Measurements from ENCODE around the gene HOXA1.

HOXA1 gene

DNA sequence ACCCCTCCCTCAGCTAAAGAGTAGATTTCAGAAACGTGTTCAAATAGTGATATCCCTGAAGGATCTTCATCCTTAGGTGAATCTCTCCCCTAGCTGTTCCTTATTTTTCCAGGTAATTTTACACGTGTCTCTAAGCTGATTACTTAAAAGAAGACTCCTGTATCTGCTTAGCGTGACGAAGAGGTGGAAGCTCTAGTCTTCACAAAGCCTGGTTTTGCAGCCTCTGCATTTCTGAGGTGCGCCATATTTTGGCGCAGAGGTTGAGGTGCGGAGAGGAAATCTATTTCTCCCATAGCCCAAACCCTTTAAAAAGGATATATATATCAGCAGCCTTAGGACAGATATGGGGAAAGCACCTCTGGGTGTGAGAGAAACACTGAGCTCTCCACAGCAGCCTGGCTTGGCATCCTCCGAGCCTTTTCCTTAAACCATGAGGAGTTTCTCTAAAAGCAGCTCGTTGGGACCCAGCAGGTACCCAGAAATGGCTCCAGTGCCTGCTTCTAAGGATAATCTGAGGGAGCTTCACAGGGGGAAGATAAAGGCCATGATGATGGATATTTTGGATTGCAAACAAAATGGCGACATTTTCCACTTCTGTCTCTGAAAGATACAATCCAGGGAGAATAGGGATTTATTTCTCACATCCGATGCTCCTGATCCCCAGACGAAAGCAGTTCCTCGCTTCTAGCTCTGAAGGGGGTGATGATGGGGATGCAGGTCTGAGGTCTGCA lies 9.7 kb upstream of the HOXA1 start:
- no peak for DNase-seq (ENCODE audit: low spot score)

DNA sequence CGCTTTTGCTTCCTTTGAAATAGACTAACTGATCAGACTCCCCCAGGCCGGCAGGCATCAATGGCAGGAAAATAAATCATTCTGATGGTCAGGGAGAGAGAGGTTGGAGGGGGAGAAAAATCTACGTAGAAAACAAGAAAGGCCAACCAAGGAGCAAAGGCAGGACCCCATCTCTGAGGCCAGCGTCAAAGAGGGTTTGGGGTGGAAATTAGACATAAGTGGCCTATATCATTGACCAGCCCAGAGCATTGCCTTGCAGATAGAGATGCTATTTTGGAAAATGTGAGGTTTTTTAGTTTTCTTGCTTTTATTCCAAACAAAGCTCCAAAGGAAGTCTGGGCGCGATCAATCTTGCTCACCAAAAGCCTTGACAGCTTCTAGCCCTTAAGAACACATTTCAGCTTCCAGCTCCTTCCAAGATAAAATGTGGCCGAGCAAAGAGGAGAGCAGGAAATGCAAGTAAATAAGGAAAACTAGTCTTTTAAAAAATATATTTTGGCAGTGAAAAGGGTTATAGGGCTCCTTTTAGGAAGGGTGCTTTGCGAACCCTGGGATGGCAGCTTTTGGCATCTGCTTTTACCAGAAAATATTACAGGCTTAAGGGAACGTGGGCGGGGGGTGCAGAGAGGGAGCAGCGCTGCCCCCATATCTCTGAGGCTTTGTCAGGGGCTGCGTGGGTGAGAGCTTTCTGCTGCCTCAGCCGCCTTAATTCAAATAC lies 8.7 kb upstream of the HOXA1 start:
- no peak for DNase-seq (ENCODE audit: low spot score)

DNA sequence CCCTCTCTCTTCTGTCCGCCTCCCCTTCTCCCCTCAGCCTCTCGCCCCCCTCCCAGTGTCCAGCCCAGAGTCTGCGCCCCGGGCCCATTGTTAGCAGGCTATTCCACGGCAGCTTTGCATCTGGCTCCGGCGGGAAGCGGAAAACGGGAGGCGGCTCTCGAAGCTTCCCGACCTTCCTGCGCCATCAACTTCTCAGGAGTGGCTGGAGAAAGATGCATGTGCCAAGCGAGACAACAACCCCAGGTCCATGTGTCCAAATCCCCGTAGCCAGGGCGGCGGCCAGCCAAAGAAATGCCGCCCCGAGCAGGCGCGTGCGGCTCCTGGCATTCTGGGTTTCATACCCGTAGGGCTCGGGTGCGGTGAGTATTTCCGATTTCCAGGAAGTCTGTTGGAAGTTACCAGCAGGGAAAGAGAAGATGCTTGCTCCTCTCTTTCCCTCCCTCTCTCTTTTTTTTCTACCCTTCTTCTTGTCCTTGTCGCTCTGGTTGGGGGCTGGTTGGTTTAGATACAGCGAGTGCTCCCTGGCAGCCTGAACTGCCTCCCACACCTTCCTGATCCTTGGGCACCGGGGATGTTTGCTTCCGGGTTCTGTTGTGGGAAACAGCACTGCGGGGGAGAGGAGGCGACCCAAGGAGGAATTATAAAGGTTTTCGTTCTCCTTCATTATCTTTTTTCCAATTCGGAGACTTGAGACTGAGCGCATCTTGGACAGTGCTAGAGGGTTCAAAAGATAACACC lies 7.9 kb upstream of the HOXA1 start:
- DNase-seq (ENCODE audit: low spot score): no peak

DNA sequence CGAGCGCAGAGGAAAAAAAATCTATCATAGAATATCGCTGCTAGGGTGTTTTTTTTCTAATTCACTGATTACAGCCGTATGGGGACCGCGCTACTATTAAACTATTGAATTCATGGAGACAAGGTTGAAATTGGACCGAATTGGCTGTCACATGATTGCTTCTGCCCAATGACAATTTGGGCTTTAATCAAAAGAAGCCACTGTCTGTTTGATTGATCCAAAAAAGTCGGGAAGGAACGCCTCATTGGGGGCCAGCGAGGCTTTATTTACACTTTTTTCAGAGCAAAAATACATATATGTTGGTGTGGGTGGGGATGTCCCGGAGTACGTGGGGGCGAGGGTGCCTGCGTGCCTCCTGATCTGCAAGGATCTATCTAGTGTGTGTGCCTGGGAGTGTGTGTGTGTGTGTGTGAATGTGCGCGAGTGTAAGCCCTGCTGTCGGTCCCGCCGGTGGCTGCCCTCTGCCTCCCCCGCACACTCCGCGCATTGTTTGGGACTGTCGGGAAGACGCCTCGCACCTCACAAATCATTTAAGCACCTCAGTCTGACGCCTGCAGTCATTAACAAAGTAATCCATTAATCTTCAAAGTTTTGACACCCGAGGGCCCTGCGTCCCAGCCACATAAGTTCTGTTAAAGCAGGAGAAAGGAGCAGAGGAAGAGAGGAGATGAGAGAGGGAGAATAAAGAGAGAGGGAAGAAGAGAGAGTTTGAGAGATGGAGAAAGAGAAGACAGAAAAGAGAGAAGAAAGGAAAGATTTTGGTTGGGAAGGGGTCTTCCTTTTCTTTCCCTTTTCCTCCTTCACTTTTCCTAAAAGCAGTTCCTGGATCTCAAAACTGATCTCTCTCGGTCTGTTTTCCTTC lies 7.0 kb upstream of the HOXA1 start, which contains the start of gene HOXA2:
TSS of gene HOXA2 (minus strand) at position 103 of the 862 bp plus-strand sequence. CDS start 183 bp downstream, outside the sequence.
- DNase-seq (ENCODE audit: low spot score): no peak

DNA sequence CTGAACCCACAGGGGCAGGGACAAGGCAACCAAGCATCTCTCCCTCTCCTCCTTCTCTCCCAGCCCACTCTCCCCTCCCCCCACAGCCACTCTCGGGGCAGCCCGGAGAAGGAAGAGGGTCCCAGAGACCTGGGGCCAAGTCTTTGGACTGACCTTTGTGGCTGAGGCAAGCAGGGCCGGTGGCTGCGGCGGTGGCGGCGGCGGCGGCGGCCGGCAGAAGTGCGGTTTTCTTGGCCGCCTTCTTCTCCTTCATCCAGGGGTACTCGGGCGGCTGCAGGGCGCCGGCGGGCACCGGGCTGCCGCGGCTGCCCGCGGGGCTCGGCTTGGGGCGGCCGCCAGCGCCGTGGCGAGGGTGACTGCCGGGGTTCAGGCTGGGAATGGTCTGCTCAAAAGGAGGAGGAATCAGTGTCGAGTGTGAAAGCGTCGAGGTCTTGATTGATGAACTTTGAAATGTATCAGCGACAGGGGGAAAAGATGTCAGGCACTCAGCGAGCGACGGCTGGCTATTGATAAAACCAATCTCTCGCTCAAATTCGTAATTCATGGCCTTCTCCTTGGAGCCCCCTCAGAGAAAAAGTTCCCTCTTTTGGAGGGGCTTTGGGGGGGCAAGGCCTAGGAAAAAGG lies 6.3 kb upstream of the HOXA1 start:
- no peak for DNase-seq (ENCODE audit: low spot score)

DNA sequence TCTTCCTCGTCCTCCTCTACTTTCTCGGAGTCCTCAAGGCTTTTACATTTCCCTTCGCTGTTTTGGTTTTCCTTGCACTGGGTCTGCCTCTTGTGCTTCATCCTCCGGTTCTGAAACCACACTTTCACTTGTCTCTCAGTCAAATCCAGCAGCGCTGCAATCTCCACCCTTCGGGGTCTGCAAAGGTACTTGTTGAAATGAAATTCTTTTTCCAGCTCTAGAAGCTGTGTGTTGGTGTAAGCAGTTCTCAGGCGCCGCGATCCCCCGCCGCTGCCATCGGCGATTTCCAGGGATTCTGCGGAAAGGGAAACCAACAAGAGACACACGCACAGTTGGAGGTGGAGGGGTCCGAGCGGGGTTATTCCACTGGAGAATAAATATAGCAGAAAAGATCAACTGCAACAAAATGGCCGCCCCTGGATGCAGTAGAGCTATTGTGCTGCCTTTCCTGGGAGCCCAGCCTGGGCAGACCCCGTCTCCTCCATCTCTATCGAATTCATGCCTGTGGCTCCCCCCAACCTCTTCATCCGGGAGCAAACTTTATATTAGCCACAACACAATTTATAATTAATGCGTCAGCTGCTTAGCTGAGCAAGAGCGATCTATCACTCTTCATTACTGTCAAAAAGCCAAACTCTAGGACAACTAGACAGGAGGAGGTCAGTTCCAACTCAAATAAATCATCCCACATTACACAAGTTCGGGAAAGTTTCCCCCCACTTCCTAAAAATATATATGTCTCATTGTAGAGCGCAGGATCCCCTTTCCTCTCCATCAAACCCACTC lies 5.6 kb upstream of the HOXA1 start:
- DNase-seq (ENCODE audit: low spot score): no peak

DNA sequence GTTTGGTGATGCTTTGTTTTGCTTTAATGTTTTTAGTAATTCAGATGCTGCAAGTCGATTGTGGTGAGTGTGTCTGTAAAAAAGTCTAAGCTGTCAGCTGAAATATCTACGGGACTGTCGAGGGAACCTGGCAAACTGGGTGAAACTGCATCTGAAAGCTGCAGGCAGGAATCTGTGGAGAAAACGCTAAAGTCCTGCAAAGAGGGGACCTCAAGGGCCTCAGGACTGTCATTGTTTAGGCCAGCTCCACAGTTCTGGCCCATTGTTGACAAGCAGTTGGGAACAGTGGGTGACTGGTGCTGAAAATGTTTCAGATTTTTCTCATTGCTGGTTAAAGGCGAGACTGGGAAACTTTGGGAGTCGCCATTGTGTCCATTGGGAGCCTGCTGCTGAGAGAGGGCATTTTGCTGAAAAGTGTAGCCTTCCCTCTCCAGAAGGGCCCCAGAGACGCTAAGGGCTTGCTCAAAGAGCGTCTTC lies 4.9 kb upstream of the HOXA1 start:
- no peak for DNase-seq (ENCODE audit: low spot score)

DNA sequence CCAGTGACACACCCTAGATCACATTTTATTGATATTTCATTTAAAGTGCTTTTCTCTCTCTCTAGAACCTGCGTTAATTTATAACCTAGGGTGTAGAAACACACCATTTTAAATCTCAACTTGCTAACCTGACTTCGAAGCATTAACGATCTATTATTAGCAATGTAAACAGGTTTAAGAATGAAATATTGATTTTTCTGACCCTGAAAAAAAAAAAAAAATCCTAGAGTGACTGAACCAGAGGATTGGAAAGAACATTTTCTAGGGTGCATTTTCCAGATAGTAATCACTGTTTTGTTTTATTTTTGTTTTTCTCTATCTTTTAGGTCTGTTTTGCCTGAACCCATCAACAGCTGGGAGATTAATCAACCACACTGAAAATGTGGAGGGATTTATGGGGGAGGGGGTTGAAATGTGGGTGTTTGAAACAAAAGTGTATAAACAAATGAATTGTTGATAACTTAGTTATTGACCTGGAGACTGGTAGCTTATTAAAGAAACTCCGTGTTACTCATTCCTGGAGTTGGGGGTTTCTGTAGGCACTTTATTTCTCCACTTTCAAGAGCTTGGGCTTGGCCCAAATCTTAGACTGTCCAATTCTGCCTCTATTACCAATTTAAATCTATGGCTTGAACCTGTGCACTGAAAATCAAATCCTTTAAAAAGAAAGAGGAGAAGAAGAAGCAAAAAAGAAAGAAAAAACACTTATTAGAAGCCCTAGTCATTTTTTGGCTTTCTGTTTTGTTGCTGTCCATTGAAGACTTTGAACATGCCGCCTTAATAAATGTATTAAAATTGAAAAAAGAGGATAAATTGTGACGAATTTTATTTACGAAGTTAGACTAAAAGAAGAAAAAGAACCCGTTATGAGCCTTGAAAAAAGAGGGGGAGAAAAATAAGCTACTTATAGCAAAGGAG lies 3.9 kb upstream of the HOXA1 start:
- DNase-seq (ENCODE audit: low spot score): no peak

DNA sequence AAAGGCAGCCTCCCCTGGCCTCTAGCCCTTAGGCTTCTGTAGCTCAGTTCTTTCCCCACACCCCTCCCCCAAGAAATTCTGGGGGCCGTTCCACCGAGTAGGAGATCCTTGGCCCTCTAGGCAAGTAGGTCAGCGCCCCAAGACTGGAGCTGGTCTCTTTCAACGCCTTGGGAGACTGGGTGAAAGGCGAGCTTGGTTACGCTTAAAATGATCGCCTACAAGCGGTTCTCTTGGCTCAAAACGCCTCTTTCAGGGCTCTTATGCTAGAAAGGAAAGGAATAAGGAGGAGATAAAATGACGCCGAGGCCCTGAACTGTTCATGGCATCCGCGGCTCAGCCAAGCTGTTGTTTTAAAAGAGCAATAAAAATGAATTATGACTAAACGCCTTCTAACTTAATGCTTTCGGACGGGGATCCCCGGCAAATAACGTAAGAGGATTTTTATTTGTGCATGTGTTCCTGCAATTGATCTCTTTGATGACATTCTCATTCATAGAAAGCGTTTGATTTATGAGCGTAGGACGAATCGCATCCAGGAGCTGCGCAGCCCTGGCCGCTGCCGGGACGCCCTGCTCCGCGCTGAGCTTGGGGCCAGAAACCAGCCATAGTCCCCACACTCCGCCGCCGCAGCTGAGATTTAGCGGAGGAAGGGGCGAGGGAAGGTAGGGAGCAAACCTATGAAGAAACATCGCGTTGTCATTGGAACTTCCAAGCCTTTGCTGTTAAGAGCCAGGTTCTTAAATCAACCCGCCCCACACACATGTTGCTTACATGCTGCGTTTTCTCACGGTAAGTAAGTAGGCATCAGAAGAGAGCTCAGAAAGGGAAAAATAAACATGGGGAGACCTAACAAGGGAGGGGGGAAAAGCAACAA lies 3.0 kb upstream of the HOXA1 start:
- DNase-seq (ENCODE audit: low spot score): no peak

DNA sequence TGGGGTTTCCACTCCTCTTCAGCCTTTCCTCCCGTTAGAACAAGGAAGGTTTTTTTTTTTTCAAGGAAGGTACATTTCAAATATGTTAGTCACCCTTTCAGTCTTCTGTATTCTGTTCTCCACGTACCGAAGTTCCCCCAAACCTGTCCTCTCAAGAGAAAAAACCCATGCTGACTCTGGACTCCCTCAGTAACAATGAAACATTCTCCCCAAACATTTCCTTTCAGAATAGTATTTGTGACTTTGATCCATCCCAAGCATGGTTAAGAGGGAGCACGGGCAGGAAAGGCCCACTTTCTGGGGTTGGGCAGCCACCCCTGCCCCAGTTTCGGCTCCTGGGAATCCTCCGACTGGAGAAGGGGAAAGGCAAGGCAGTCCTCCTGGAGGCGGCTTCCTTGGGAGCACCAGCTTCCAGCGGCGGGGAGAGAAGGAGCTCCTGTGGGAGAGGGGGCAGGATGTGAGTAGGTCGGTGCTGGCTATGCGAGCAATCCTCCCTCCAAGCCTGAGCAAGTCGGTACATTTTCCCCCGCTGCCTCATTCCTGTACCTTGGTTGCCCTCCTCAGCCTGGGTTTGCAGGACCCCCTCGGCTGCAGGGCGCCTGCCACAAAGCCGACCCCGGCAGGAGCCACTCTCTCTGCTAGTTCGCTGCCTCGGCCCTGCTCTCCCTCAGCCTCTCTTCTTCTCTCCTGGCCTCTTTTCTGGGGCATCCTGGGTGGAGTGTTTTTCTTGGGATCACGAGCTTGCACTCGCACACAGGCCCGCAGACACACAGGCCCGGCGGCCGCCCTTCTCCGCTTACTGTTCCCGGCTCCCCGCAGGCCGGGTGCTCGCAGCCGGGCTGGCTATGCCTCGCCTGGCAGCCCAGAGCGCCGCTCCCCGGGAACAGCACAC lies 2.1 kb upstream of the HOXA1 start:
- no peak for DNase-seq (ENCODE audit: low spot score)

DNA sequence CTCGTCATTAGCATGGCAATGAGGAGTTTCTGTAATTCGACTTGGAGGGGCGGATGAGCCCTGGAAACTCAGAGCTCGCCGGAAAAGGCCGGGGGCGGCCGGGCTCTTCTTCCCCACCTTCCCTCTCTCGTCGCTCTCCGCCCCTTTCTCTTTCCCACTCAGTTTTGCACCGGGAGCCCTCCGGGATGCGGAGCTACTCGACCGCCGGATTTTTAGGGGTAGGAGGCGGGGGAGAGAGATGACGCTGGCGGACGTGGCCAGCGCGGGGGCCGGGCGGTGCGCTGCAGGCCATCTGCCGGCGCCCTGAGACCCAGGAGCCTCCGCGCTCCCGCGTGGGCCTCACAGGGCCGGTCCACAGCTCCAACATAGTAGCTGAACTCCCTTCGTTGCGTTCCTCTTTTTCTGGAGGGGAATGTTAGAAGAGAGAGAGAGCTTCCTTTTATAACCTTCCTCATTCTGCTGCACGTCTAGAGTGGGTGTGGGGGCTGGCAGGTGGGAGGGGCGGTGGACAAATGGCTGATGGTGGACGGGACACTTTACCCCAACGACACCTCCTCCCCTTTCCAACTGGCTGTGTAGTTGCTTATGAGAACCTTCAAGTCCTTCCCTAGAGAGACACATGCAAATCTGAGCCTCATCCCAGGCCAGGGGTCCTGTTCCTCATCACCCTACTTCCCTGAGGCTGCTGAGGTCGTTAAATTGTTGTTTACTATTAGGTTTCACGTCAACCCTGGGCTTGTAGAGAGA lies 1.1 kb upstream of the HOXA1 start:
- peak; percentile 80 for DNase-seq (ENCODE audit: low spot score)

DNA sequence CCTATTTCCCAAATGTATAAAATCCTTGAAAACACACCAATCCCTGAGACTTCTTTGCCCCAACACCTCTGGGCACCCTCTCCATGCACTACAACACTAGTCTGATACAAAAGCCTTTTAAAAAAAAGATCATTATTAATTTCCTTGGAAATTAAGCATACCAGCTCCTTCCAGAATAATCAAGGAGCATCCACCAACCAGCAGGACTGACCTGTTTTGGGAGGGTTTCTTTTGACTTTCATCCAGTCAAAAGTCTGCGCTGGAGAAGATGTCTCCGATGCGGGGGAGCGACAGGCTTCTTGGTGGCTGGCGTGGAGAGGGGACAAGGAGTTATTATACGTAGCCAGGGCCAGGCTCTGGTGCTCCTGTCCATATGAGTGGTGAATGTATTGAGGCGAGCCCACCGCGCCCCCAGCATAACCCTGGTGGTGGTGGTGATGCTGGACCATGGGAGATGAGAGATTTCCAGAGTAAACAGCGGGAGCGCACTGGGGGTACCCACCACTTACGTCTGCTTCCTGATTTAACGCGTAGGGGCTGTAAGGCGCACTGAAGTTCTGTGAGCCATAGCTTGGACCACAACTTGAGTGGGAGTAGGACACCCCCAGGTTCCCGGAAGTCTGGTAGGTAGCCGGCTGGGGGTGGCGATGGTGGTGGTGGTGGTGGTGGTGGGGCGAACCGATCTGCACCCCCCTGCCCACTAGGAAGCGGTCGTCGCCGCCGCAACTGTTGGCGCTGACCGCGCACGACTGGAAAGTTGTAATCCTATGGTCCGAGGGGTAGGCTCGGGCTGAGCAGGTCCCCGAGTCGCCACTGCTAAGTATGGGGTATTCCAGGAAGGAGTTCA lies 527 bp downstream of the HOXA1 start:
- no peak for DNase-seq (ENCODE audit: low spot score)

DNA sequence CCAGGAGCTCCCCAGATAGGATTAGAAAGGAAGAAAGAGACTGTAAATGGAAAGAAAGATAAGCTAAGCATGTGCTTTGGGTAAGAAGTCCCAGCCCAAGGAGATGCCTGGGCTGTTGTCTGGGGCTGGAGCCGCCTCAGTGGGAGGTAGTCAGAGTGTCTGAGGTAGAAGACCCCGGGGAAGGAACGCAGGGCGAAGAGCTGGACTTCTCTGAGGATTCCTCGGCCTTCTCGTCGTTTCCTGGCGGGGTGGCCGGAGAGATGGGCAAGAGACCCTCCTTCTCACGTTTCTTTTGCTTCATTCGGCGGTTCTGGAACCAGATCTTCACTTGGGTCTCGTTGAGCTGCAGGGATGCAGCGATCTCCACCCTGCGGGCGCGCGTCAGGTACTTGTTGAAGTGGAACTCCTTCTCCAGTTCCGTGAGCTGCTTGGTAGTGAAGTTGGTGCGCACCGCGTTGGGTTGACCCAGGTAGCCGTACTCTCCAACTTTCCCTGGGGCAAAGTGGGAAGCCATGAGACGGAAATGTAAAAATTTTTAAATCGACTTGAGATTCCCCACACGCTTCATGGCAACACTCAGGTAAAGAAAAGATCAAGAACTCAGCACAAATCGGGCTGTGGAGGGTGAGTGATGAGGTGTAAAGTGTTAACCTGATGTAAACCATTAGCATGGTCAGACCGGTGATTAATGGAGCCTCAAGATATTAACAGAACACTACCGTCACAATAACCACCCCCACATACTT lies 1.3 kb downstream of the HOXA1 start:
- DNase-seq (ENCODE audit: low spot score): no peak

DNA sequence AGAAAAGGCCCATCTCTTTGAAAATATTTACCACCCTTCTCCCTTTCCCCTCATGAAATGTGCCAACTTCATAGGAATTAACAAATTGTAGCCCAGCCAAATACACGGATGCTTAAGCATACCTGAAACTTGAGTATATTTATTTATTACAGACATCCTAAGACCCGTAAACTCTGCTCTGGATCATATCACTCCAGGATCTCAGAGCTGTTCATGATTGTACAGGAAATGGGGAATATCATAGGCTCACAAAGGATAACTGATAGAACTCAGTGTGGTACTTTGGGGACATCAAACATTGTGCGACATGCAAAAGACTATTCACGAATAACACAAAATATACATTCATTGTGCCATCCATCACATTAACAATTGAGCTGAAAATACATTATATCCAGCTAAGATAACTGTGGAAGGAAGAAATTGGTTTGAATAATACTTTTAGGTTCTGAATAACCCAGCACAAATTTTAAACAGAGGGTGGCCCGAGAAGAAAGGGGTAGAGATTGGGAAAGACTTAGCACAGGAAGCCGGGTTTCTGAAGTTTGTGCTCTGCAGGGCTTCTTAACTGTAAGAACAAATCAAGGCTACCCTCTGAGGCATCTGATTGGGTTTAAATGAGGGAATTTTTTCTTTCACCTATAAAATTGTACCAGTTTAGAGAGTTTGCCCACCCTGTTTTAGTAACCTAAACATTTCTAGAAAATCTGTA lies 2.5 kb downstream of the HOXA1 start:
- no peak for DNase-seq (ENCODE audit: low spot score)

DNA sequence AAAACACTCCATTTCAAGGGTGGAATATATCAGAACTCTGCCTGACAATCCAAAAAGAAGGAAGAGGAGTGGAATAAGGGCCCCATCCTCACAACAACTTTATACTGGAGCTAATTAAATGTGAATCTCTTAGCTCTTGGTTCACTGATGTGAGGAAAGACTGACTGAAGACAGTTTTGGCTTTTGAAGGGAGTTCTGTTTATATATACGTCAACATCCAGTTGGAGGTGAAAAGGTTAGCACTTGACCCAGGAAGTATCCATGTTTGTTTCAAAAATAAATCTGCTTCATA lies 3.0 kb downstream of the HOXA1 start:
- DNase-seq (ENCODE audit: low spot score): no peak

Data from AG08395 (cell line).